Neural cell (in vitro differentiated cells): ENCODE data around the gene NRG3.

Source experiments
- EZH2 ChIP-seq: fragments of 200-600, 300-800 bp; shearing (Covaris generic), sonication (generic); IDR thresholded peaks from 2 replicates; pipeline ENCODE4 v1.6.1; 2014; ENCODE audit warnings: antibody characterized with exemption, low read length, borderline replicate concordance, mild to moderate bottlenecking; ENCODE audit not compliant: insufficient read depth, poor library complexity, severe bottlenecking
- TF ChIP-seq, protein P1 (sequence below): fragments of 450-650 bp; IDR thresholded peaks from 2 replicates; pipeline ENCODE4 v1.5.1; 2014; ENCODE audit warnings: antibody characterized with exemption, mild to moderate bottlenecking, moderate library complexity; ENCODE audit not compliant: poor library complexity, severe bottlenecking

DNA sequence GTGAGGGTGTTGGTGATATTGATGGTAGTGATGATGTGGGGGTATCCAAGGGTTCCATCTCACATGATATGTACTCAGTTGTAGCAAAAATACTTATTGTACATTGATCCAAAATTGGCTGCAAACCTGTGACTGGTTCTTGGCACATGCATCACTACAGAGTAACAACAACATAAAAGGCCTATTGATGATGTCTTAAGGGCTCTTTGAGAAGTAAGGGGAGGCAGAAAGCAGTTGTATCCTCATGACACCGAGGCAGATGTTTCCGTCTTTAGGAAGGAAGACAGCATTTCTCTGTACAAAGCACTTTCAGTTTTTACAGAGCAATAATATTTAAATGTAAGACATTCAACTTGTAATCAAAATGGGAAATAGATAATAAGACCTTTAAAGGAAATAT is 34.5 kb downstream of the NRG3 start:
- no peak for TF ChIP-seq EZH2
- TF ChIP-seq, protein P1, sequence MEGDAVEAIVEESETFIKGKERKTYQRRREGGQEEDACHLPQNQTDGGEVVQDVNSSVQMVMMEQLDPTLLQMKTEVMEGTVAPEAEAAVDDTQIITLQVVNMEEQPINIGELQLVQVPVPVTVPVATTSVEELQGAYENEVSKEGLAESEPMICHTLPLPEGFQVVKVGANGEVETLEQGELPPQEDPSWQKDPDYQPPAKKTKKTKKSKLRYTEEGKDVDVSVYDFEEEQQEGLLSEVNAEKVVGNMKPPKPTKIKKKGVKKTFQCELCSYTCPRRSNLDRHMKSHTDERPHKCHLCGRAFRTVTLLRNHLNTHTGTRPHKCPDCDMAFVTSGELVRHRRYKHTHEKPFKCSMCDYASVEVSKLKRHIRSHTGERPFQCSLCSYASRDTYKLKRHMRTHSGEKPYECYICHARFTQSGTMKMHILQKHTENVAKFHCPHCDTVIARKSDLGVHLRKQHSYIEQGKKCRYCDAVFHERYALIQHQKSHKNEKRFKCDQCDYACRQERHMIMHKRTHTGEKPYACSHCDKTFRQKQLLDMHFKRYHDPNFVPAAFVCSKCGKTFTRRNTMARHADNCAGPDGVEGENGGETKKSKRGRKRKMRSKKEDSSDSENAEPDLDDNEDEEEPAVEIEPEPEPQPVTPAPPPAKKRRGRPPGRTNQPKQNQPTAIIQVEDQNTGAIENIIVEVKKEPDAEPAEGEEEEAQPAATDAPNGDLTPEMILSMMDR = no peak
